ENCODE data around the gene FBLN2.

Gene FBLN2

GRCh38 chr3:13621381-13622221, 72.7 kb downstream of the FBLN2 start:
- H3K36me3 ChIP-seq (ENCODE audit: control insufficient read depth, insufficient read depth, low read length): no peaks in the 10 kb centered on the region
- no peak overlapping the region for H3K4me3 ChIP-seq (ENCODE audit: insufficient read depth, low read depth, low read length)
- no peaks in the 10 kb centered on the region for H3K27me3 ChIP-seq (ENCODE audit: control insufficient read depth, insufficient read depth, low read length, poor library complexity, severe bottlenecking)
- no peak overlapping the region for H3K27ac ChIP-seq (ENCODE audit: insufficient read depth, low read depth, low read length, poor library complexity, severe bottlenecking)
- H3K9me3 ChIP-seq (ENCODE audit: control insufficient read depth, low read length): no peaks in the 10 kb centered on the region
- peaks cover 7% of the 10 kb centered on the region for H3K4me1 ChIP-seq (ENCODE audit: control insufficient read depth, insufficient read depth, low read length)
- 89 to 90% methylated on average over 31 of the region's 31 CpGs for WGBS, 2 experiments

GRCh38 chr3:13622356-13622755, 73.4 kb downstream of the FBLN2 start:
- 91 to 94% methylated on average over 15 of the region's 15 CpGs for WGBS, 2 experiments
- Histone ChIP-seq H3K4me3 (ENCODE audit: insufficient read depth, low read depth, low read length) (no peak overlapping the region), H3K4me1 (ENCODE audit: control insufficient read depth, insufficient read depth, low read length) (peaks cover 7% of the 10 kb centered on the region), H3K27me3 (ENCODE audit: control insufficient read depth, insufficient read depth, low read length, poor library complexity, severe bottlenecking) (no peaks in the 10 kb centered on the region), H3K9me3 (ENCODE audit: control insufficient read depth, low read length) (no peaks in the 10 kb centered on the region), H3K27ac (ENCODE audit: insufficient read depth, low read depth, low read length, poor library complexity, severe bottlenecking) (no peak overlapping the region), H3K36me3 (ENCODE audit: control insufficient read depth, insufficient read depth, low read length) (no peaks in the 10 kb centered on the region)

GRCh38 chr3:13623101-13623654, 74.3 kb downstream of the FBLN2 start:
- Histone ChIP-seq H3K4me3 (ENCODE audit: insufficient read depth, low read depth, low read length) (no peak overlapping the region), H3K36me3 (ENCODE audit: control insufficient read depth, insufficient read depth, low read length) (no peaks in the 10 kb centered on the region), H3K4me1 (ENCODE audit: control insufficient read depth, insufficient read depth, low read length) (peaks cover 7% of the 10 kb centered on the region), H3K27ac (ENCODE audit: insufficient read depth, low read depth, low read length, poor library complexity, severe bottlenecking) (no peak overlapping the region), H3K9me3 (ENCODE audit: control insufficient read depth, low read length) (no peaks in the 10 kb centered on the region), H3K27me3 (ENCODE audit: control insufficient read depth, insufficient read depth, low read length, poor library complexity, severe bottlenecking) (no peaks in the 10 kb centered on the region)
- 93 to 94% methylated on average over 21 of the region's 21 CpGs for WGBS, 2 experiments

DNA sequence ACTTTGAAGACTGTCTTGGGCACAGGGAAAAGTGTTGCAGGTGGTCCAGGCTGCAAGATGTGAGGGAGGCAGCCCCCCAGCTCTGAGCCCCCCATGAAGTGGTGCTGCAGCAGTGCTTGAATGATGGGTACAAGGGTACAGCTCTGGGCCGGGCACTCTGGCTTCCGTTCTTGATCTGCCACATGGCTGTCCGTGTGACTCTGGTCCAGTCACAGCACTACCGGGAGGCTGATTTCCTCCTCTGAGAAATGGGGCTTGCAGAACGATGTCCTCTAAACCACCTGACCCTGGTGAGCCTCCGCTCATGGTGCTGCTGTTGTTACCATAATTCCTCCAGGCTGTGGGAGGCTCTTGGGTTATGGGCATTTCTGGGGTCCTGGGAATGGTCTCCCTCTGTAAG, 75.1 kb downstream of the FBLN2 start:
- Histone ChIP-seq H3K36me3 (ENCODE audit: control insufficient read depth, insufficient read depth, low read length) (no peaks in the 10 kb centered on the region), H3K4me1 (ENCODE audit: control insufficient read depth, insufficient read depth, low read length) (peaks cover 7% of the 10 kb centered on the region), H3K9me3 (ENCODE audit: control insufficient read depth, low read length) (no peaks in the 10 kb centered on the region), H3K27me3 (ENCODE audit: control insufficient read depth, insufficient read depth, low read length, poor library complexity, severe bottlenecking) (no peaks in the 10 kb centered on the region), H3K27ac (ENCODE audit: insufficient read depth, low read depth, low read length, poor library complexity, severe bottlenecking) (no peak overlapping the region), H3K4me3 (ENCODE audit: insufficient read depth, low read depth, low read length) (no peak overlapping the region)
- 89 to 93% methylated on average over 6 of the region's 6 CpGs for WGBS, 2 experiments

DNA sequence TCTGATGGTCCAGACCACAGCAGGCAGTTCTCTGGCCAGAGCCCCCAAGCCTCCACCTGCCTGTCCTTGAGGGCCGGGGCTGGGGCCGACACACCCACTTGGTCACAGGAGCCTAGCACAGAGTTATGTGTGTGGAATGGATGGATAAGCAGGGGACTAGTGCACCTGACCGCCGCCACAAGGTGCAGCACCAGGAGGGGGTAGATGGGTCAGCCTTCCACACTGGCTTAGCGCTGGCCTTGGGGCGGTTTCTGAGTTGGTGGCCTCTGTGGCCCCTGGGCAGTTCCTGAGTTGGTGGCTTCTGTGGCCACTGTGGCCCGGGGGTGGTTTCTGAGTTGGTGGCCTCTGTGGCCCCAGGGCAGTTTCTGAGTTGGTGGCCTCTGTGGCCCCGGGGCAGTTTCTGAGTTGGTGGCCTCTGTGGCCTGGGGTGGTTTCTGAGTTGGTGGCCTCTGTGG, 75.8 kb downstream of the FBLN2 start:
- Histone ChIP-seq H3K9me3 (ENCODE audit: control insufficient read depth, low read length) (no peaks in the 10 kb centered on the region), H3K4me3 (ENCODE audit: insufficient read depth, low read depth, low read length) (no peak overlapping the region), H3K36me3 (ENCODE audit: control insufficient read depth, insufficient read depth, low read length) (no peaks in the 10 kb centered on the region), H3K4me1 (ENCODE audit: control insufficient read depth, insufficient read depth, low read length) (peaks cover 7% of the 10 kb centered on the region), H3K27ac (ENCODE audit: insufficient read depth, low read depth, low read length, poor library complexity, severe bottlenecking) (no peak overlapping the region), H3K27me3 (ENCODE audit: control insufficient read depth, insufficient read depth, low read length, poor library complexity, severe bottlenecking) (no peaks in the 10 kb centered on the region)
- WGBS, 2 experiments: 92 to 95% methylated on average over 8 of the region's 8 CpGs

DNA sequence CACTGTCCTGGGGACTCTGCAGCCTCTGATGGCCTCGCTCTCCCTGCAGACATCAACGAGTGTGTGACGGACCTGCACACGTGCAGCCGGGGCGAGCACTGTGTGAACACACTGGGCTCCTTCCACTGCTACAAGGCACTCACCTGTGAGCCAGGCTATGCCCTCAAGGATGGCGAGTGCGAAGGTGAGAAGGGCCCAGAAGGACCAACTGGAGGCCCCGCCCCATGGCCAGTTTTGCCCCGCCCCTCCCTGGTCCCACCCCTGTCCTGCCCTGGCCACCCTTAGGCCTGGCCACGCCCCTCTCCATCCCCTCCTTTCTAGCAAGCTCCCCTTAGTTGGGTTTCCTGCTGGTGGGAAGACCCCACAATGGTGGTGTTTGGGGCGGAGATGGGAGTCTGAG, 77.5 kb downstream of the FBLN2 start:
- no peak overlapping the region for H3K27ac ChIP-seq (ENCODE audit: insufficient read depth, low read depth, low read length, poor library complexity, severe bottlenecking)
- no peak overlapping the region for H3K4me3 ChIP-seq (ENCODE audit: insufficient read depth, low read depth, low read length)
- no peaks in the 10 kb centered on the region for H3K27me3 ChIP-seq (ENCODE audit: control insufficient read depth, insufficient read depth, low read length, poor library complexity, severe bottlenecking)
- 86 to 93% methylated on average over 12 of the region's 12 CpGs for WGBS, 2 experiments
- H3K36me3 ChIP-seq (ENCODE audit: control insufficient read depth, insufficient read depth, low read length): no peaks in the 10 kb centered on the region
- H3K9me3 ChIP-seq (ENCODE audit: control insufficient read depth, low read length): no peaks in the 10 kb centered on the region
- H3K4me1 ChIP-seq (ENCODE audit: control insufficient read depth, insufficient read depth, low read length): no peaks in the 10 kb centered on the region

DNA sequence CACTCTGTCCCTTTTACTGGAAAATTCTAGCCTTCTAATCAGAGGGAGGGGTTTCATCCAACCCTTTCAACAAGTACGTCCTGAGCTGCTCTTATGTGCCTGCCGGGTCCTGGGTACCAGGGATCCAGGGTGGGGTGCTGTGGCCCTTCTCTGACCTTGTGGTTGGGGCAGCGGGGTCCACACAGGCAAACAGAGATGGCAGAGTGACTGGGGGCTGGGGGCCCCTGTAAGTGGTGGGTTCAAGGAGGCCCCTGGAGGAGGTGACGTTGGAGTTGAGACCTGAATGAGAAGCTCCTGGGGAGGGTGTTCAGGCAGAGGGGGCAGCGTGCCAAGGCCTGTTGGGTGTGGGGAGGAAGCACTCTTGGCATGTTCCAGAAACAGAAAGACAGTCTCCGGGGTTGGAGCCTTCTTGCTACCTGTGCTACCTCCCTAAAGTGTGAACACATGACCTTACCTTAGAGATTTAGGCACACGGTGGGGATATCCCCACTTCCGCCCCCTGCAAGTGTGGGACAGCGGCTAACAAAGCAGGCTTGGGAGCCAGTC, 78.1 kb downstream of the FBLN2 start:
- Histone ChIP-seq H3K27ac (ENCODE audit: insufficient read depth, low read depth, low read length, poor library complexity, severe bottlenecking) (no peak overlapping the region), H3K9me3 (ENCODE audit: control insufficient read depth, low read length) (no peaks in the 10 kb centered on the region), H3K36me3 (ENCODE audit: control insufficient read depth, insufficient read depth, low read length) (no peaks in the 10 kb centered on the region), H3K4me1 (ENCODE audit: control insufficient read depth, insufficient read depth, low read length) (no peaks in the 10 kb centered on the region), H3K27me3 (ENCODE audit: control insufficient read depth, insufficient read depth, low read length, poor library complexity, severe bottlenecking) (no peaks in the 10 kb centered on the region), H3K4me3 (ENCODE audit: insufficient read depth, low read depth, low read length) (no peak overlapping the region)
- WGBS, 2 experiments: 84 to 85% methylated on average over 9 of the region's 9 CpGs

DNA sequence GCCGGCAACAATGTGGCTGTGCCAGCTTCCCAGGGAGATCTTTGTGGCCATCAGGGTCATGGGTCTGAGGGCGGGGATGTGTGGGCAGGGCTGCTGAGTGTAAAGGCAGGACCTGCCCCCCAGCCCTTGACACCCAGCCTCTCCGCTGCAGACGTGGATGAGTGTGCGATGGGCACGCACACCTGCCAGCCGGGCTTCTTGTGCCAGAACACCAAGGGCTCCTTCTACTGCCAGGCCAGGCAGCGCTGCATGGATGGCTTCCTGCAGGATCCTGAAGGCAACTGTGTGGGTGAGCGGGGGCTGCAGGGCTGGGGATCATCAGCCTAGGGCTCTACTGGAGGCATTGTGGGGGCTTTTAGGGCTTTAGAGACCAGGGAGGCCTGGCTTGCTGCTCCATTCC, 78.8 kb downstream of the FBLN2 start:
- Histone ChIP-seq H3K4me3 (ENCODE audit: insufficient read depth, low read depth, low read length) (no peak overlapping the region), H3K36me3 (ENCODE audit: control insufficient read depth, insufficient read depth, low read length) (no peaks in the 10 kb centered on the region), H3K9me3 (ENCODE audit: control insufficient read depth, low read length) (no peaks in the 10 kb centered on the region), H3K4me1 (ENCODE audit: control insufficient read depth, insufficient read depth, low read length) (no peaks in the 10 kb centered on the region), H3K27me3 (ENCODE audit: control insufficient read depth, insufficient read depth, low read length, poor library complexity, severe bottlenecking) (no peaks in the 10 kb centered on the region), H3K27ac (ENCODE audit: insufficient read depth, low read depth, low read length, poor library complexity, severe bottlenecking) (no peak overlapping the region)
- 93 to 95% methylated on average over 9 of the region's 9 CpGs for WGBS, 2 experiments

DNA sequence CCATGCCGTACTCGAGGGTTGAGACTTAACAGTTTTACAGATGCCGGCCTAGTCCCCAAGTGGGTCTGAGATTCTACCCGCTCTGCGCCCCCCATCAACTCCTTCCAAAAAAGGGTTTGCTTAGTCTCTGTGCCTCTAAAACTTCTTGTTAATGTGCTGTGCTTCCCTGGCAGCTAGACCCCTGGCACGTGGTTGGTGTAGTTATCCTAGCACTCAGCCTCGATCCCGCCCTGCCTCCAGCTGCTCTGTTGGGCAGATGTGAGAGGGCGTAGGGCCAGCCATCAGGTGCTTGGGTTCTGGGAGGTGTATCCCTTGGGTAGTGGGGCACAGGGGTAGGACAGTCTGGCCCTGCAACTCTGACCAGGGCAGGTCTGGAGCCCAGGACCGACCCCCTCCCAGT, 79.5 kb downstream of the FBLN2 start:
- Histone ChIP-seq H3K9me3 (ENCODE audit: control insufficient read depth, low read length) (no peaks in the 10 kb centered on the region), H3K4me3 (ENCODE audit: insufficient read depth, low read depth, low read length) (no peak overlapping the region), H3K36me3 (ENCODE audit: control insufficient read depth, insufficient read depth, low read length) (no peaks in the 10 kb centered on the region), H3K27ac (ENCODE audit: insufficient read depth, low read depth, low read length, poor library complexity, severe bottlenecking) (no peak overlapping the region), H3K4me1 (ENCODE audit: control insufficient read depth, insufficient read depth, low read length) (no peaks in the 10 kb centered on the region), H3K27me3 (ENCODE audit: control insufficient read depth, insufficient read depth, low read length, poor library complexity, severe bottlenecking) (no peaks in the 10 kb centered on the region)
- 92% methylated on average over 10 of the region's 10 CpGs for WGBS, 2 experiments

DNA sequence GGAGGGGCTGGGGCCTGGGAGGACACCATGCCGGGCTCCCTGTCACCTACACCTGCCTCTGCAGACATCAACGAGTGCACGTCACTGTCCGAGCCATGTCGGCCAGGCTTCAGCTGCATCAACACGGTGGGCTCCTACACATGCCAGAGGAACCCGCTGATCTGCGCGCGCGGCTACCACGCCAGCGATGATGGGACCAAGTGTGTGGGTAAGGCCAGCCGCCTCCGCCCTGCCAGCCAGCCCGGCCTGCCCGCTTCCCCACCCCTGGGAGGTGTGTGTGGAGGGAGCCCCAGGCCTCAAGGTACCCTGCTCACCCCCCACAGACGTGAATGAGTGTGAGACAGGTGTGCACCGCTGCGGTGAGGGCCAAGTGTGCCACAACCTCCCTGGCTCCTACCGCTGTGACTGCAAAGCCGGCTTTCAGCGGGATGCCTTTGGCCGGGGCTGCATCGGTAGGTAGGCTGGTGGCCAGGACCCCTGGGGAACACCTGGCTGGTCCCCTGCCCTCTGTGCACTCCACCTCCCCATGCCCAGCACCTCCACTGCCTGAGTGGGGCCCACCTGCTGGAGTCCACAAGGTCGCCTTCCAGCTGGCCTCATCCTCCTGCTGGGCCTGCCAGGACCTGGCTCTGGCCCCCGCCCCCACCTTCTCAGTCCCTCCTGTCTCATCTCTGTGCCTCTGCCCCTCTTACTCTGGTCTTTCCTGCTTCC, 80.1 kb downstream of the FBLN2 start:
- WGBS, 2 experiments: 94 to 96% methylated on average over 27 of the region's 27 CpGs
- Histone ChIP-seq H3K27me3 (ENCODE audit: control insufficient read depth, insufficient read depth, low read length, poor library complexity, severe bottlenecking) (no peaks in the 10 kb centered on the region), H3K36me3 (ENCODE audit: control insufficient read depth, insufficient read depth, low read length) (no peaks in the 10 kb centered on the region), H3K4me3 (ENCODE audit: insufficient read depth, low read depth, low read length) (no peak overlapping the region), H3K9me3 (ENCODE audit: control insufficient read depth, low read length) (no peaks in the 10 kb centered on the region), H3K27ac (ENCODE audit: insufficient read depth, low read depth, low read length, poor library complexity, severe bottlenecking) (no peak overlapping the region), H3K4me1 (ENCODE audit: control insufficient read depth, insufficient read depth, low read length) (no peaks in the 10 kb centered on the region)

Data from ectodermal cell (in vitro differentiated cells).